GM23248 (cell line): ENCODE results near the gene CCDC85C.

ENCODE experiments used
- EZH2 ChIP-seq: fragments of 200-600 bp; sonication (generic); IDR thresholded peaks from 2 replicates; pipeline ENCODE4 v1.6.1; 2018; ENCODE audit warnings: antibody characterized with exemption, mild to moderate bottlenecking; ENCODE audit not compliant: insufficient read depth, poor library complexity, severe bottlenecking
- EZH2phosphoT487 ChIP-seq: fragments of 200-600 bp; sonication (generic); IDR thresholded peaks from 2 replicates; pipeline ENCODE4 v1.6.1; 2018; ENCODE audit warnings: antibody characterized with exemption, moderate library complexity, mild to moderate bottlenecking, low read depth; ENCODE audit not compliant: insufficient read depth

GRCh38 chr14:99589031-99589441, 15.0 kb downstream of the CCDC85C start:
- TF ChIP-seq EZH2: no peak
- TF ChIP-seq EZH2phosphoT487: no peak
